ENCODE data around the gene AKIP1.
"Not testable (repeated sequence)": the region's sequence is repeated elsewhere in the genome, so short reads cannot be mapped to it uniquely, and the experiment has no call there.

The AKIP1 gene, protein sequence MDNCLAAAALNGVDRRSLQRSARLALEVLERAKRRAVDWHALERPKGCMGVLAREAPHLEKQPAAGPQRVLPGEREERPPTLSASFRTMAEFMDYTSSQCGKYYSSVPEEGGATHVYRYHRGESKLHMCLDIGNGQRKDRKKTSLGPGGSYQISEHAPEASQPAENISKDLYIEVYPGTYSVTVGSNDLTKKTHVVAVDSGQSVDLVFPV

DNA sequence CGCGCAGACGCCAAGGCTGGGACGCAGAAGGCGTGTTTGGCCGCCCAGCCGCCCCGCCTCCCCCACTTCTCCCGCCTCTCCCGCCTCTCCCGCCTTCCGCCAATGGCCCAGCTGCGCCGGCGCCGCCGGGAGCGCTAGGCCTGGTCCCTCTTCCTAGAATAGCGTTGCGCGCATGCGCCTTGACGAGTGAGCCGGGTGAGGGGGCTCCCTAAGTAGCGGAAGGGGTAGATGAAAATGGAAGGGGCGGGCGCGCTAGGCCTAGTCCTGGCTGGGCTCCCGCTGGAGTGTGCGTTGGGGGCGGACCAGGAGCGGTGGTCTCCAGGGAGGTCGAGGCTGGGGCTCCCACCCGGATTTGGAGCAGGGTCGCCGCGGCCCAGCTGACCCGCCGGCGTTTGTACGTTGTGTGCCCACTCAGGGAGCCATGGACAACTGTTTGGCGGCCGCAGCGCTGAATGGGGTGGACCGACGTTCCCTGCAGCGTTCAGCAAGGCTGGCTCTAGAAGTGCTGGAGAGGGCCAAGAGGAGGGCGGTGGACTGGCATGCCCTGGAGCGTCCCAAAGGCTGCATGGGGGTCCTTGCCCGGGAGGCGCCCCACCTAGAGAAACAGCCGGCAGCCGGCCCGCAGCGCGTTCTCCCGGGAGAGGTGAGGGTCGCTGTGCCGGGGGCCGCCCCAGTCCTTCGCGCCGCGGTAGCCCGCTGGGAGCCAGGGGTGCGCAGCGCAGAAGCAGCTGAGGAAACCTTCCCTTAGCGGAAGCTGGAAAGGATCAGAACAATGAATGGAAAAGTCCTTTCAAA lies at the start of gene AKIP1:
Gene AKIP1 (plus strand): TSS at position 161 of the 795 bp plus-strand sequence. CDS start 261 bp downstream, at position 422.
- DNase-seq, result peak; percentile 99

DNA sequence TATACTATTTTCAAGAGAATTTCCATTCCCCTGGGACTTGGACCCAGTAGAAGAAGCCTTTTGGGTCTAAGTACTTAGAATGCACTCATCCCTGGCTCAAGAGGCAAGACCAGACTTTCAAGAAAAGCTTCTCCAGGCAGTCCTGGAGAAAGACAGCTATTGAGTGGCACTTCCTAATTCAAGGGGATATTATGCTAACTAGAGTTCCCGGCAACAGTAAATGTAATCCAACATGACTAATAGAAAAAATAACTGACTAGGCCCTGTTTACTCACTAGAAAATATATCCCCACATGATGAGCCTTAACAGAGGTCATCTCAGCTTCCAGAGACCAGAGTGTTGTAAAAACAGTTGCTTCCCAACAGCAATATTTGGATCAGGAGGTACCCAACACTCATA lies 47.2 kb upstream of the AKIP1 start:
- no peak for DNase-seq

DNA sequence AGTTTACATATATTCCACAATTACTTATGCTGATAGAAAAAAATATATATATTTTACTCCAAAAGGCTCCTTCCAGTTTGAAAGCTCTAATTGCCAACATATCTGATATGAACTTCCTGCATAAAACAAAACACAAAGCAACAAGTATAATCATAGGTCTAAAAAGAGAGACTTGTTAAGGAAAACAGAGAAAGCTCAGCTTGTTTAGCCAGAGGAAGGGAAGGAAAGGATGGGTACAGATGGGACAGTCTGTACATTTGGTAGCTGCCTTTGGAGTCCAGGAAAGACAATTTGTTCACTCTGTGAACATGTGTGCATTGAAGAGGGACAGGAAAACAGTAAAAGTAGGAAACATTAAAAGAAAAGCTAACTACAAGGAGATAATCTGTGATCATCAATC lies 45.7 kb upstream of the AKIP1 start:
- DNase-seq, result no peak

DNA sequence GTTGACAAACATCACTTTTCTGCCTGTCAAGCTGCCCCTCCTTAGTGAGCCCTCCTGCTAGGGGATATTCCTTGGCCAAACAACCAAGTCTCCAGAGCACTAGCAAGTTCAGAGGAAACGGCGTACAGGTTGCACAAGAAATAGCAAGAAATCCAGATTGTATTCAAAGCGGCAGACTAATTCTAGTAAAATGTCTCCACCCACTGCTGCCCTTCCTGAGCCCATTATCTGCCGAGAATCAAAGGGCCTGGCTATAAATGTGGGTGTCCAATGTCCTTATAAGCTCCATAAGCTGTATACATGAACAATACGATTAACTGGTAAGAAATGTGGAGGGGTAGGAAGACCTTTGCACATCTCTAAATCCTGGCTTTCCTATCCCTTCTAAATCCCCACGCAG lies 44.0 kb upstream of the AKIP1 start:
- DNase-seq, result no peak

DNA sequence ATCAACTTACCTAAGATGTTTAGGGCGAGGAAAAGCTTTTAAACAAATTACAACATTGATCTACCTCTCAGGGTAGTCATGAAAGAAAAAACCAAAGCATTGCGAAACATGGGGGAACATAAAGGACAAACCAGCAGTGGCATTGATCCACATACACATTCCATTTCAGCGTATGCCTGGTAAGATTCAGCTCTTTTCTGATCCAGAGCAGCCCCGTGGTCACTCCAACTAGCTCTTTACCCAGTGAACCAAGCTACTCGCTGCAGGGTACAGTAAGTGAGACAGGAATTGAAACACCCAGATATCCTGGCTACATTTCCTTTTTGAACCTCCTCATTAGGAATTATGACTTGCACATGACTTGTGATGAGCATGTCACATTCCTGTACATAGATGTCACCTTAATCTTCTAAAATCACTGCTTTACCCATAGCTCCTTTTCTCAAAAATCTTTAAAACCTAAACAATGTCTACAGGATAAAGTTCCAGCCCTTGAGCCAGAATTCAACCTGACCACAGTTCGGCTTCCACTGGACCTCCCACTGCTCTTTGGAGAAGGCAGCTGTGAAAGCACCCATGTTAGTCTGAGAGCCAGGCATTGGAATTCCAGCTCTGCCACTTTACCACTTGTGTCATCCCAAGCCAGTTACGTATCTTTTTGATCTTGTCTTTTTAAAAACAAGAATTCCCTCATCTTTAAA lies 42.9 kb upstream of the AKIP1 start:
- DNase-seq, result no peak

DNA sequence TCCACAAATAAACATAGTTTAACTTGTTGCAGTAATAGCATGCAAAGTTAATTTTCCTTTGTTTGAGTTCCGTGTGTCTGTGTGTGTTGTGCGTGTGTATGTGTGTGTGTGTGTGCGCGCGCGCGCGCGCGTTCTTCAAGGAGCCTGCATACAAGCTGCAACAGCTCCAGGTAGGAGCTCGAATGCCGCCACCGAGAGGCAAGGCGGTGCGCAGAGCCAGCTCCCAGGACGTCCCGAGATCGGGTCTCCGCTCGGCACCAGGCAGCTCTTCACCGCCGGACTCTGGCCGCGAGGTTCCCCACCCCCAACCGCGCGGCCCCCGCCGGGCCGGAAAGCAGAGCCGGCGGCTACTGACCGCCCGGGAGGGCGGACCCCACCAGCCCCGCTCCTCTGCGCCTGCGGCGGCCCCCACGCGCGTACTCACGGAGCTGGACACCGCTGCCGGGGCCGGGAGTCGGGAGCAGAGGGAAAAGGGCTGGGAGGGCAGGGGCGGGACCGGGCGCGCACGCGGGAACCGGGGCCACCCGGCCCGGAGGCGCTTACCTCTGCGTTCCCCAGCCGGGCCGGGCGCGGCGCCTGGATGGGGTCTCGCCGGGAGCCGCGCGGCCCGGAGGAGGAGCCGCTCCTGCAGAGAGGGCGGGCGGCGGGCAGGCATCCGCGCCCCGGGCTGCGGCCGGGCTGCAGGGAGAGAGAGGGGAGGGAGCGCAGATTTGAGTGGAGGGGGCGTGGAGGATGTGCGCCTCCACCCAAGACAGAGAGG lies 40.4 kb upstream of the AKIP1 start:
- DNase-seq, result peak; percentile 81

DNA sequence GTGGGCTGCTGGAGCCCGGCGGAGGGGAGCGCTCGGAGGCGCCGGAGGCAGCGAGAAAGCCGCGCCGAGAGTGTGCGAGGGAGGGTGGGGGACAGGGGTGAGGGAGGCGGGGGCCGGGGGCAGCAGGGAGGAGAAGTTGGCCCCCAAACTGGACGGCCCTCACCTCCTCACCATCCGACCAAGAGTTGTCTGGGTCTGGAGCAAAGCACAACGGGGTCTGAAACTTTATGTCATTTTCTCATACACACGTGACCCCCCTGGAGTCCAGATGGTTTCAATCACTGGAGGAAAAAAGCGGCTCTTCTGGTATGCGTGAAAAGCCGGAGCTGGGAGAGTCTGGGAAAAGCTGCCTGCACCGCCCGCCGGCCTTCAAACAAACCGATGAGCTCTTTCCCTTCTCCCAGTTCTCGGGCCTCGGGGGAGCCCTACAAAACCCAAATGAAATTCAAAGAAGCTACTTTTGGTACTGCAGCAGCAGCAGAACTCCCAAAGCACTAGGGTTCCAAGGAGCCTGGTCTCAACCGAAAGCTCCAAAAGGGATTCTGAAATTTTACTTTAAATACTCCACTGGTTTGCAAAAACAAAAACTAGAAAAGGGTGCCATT lies 39.7 kb upstream of the AKIP1 start:
- DNase-seq, result peak; percentile 93

DNA sequence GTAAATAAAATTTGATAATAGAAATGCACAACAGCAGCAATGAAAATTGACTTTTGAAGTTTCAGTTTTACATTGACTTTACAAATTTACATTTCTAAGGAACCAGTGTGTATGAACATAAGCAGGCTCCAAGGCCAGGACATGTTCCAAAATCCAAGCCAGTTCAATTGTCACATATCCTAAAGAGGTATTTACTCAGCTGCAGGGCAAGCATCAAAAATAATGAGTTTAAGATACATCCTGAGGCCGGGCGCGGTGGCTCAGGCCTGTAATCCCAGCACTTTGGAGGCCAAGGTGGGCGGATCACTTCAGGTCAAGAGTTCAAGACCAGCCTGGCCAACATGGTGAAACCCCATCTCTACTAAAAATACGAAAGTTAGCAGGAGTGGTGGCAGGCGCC lies 39.0 kb upstream of the AKIP1 start:
- DNase-seq, result peak; percentile 54

DNA sequence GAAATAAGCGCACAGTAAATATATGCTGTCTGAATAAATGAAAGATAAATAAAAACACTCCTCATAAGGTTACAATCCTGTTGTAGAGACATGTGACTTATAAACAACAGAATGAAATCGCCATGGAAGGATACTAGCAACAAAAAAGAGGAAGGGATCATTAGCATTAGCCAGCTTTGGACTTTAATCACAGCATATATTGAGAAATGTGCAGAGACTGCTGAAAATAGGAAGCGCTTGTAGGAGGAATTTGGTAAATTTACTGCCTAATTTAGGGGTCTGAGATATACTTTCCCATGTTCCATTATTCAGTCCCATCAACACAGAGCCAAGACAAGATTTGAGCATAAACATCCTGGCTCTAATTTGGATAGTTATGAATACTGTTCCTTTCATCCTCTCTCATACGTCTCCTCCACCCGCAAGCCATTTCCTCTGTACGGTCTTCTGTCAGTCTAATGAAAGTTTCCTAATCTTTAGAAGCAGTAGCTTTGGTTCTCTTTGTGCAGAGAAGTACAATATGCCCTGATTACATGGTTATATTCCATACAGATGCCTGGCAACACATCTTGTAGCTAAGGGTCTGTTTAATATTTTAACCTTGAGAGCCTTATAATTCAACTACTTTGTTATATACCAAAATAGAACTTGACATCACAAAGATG lies 37.1 kb upstream of the AKIP1 start:
- no peak for DNase-seq

DNA sequence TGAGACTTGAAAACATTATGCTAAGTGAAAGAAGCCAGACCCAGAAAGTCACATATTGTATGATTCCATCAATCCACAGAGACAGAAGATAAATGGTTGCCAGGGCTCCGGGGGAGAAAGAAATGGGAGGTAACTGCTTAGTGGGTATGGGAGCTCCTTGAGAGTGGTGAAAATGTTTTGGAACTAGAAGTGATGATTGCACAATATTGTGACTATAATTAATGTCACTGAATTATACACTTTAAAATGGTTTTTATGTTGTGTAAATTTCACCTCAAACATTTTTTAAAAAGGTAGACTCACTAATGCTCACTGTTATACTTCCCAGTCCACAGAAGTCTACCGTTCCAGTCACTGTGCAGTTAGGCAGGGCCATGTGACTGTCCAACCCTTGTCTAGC lies 32.2 kb upstream of the AKIP1 start:
- DNase-seq, result no peak

DNA sequence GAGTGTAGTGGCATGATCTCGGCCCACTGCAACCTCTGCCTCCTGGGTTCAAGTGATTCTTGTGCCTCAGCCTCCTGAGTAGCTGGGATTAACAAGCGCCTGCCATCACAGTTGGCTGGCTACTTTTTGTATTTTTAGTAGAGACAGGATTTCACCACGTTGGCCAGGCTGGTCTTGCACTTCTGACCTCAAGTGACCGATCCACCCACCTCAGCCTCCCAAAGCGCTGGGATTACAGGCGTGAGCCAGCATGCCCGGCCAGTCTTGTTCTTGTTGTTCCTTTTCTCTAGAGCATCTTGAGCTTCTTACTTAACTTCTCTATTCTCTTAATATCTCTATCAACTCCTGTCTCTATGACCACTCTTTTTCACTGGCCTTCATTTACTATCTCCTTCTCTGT lies 29.4 kb upstream of the AKIP1 start:
- DNase-seq, result not testable (repeated sequence)

DNA sequence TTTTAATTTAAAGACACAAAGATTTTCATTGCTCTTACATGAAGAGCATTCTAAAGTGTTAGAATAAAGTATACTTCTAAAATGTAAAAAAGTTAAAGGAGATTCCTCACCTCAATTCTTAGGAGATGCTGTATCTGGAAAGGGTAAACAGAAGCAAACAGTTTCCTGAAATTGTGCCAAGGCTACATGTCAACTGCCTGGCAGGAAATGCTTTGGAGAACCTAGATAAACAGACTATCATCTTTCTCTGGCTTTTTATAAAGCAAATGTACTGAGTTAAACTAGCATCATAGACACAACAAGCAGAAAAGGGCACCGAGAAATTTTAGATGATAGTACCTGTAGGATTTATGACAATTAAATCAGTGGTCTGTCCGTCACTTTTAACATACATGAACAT lies 24.7 kb upstream of the AKIP1 start:
- DNase-seq, result no peak

DNA sequence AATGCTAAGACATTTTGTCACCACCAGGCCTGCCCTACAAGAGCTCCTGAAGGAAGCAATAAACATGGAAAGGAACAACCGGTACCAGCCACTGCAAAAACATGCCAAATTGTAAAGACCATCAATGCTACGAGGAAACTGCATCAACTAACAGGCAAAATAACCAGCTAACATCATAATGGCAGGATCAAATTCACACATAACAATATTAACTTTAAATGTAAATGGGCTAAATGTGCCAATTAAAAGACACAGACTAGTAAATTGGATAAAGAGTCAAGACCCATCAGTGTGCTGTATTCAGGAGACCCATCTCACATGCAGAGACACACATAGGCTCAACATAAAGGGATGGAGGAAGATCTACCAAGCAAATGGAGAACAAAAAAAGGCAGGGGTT lies 19.8 kb upstream of the AKIP1 start:
- not testable (repeated sequence) for DNase-seq

DNA sequence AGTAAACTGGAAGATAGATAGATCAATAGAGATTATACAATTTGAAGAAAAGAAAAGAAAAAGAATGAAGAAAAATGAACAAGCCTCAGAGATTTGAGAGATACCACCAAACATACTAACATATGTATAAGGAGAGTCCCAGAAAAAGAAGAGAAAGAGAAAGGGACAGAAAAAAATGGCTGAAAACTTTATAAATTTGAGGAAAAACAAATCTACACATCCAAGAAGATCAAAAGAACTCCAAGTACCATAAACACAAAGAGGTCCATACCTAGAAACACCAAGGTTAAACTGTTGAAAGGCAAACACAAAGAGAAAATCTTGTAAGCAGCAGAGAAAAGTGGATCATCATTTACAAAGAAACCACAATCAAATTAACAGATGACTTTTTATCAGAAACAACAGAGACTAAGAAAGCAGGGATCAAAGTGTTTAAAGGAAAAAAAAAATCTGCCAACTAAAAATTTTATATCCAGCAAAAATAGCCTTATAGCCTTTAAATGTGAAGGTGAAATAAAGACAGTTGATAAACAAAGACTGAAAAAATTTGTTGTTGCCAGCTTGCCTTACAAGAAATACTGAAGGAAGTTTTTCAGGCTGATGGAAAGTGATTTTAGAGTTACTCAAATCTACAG lies 11.8 kb upstream of the AKIP1 start:
- DNase-seq, result no peak

DNA sequence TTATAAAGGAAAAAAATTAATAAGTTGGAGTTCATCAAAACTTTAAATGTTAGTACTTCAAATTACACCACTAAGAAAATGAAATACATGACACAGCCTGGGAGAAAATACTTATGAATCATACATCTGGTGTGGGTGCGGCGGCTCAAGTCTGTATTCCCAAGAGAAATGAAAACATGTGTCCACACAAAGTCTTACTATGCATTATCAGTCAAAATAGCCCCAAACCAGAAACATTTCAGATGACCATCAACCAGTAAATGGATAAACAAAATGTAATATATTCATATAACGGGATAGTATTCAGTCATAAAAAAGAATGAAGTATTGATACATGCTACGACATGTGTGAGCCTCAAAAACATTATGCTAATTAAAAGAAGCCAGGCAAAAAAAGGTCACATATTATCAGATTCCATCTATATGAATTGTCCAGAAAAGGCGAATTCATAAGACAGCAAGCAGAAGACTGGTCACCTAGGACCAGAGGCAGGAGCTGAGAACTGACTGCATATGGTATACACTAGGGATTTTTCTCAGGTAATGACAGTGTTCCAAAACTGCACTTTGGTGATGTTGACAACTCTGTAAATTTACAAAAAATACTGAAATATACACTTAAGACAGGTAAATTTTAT lies 5.3 kb upstream of the AKIP1 start:
- DNase-seq, result no peak

DNA sequence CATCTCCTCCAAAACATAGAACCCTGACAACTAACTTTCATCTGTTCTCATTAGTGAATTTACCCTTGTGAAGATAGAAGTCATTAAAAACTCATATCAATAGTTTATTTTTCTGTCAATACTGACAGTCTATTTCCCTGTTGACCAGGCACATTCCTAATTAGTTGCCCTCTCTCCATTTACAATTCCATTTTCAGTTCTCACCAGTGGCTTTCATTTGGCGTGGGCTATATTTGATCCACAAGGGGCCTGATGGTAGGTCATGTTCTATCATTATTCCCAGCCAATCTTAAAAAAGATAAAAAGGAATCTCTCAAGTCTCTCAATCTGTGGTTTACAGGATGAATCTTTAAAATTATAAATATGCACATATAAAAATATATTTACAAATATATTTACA lies 3.9 kb upstream of the AKIP1 start:
- no peak for DNase-seq

DNA sequence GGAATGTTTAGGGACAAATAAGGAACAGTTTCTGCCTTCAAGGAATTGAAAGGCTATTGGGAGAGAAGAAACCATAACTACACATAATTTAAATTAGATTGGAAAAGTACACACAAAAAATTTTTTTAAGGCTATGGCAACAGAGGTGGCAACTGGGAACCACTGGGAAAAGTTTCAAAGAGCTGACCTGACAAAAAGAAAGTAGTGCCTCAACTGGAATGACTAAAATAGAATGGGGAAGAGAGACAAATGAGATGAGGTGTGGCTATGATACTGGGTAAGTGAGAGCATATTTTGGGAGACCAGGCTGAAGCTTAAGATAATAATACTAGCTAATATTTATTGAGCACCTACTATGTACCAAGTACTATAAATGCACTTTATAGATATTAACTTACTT lies 2.9 kb upstream of the AKIP1 start:
- no peak for DNase-seq

DNA sequence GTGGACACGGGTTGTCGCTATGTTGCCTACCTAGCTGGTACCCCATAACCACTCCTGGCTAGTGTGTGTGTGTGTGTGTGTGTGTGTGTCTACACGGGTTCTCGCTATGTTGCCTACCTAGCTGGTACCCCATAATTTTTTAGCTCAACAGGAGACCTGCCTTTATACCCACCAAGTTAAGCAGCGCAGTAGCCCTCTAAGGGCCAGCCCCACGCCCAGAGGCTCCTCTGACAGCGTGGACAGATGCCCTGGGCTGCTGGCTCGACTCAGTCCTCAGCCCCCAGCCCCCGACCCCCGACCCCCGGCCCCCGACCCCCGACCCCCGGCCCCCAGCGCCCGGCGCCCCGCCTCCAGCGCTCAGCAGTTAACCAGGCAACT lies 351 bp upstream of the AKIP1 start:
- no peak for DNase-seq

DNA sequence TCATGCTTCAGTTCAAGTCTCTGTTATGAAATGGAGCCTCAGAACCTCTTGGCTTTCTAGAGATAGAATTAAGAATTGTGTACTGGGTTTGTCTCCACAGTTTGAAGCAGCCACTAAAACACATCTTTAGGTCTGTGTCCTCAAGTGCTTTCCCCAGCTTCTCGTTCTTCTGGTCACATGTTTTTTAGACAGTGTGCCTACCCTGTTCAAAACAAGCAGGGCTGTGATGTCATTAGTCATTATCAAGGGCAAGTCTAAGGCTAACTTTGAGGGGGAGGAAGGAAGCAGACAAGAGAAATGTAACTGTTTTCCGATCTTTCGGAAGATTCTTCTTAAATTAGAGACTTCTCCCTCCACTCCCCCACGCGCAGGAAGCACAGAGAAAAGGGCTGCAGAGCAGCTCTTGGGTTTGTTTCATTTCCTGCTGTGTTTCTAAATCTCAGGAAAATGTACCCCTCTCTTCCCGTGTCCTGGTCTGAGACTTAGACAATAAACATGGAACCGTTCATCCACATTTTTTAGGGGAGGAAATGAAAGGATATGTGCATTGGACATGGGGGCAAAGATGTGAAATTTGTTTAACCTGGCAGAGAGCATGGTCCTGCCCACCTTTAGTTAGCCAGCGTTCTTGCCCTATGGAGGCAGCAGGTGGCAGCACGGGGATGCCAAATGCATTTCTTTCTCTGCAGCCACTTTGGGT lies 3.1 kb downstream of the AKIP1 start:
- peak; percentile 53 for DNase-seq

DNA sequence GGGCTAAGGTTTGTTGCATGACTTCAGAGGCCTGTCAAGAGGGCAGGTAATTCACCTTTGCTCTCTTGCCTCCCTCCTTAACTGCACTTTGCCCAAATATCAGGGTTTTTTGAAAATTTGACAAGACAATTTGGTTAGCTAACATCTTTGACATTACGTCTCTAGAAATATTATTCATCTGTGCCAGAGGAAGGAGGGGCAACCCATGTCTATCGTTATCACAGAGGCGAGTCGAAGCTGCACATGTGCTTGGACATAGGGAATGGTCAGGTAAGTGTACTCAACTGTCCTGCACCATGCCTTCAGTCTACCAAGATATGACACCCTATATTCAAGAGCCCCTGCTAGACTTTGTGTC lies 3.7 kb downstream of the AKIP1 start:
- no peak for DNase-seq
